ENCODE measurements around the gene SLC25A12.

The SLC25A12 gene

GRCh38 chr2:171793691-171794678 is 100.1 kb downstream of the SLC25A12 start:
- Histone ChIP-seq H3K79me2 (ENCODE audit: insufficient read depth, low read length) (no peaks in the 10 kb centered on the region), H3K27me3 (ENCODE audit: insufficient read depth, low read length) (no peaks in the 10 kb centered on the region), H3K4me3 (ENCODE audit: low read depth, low read length, poor library complexity, severe bottlenecking) (no peak overlapping the region), H3K4me2 (ENCODE audit: low read length) (no peak overlapping the region), H3K36me3 (ENCODE audit: insufficient read depth, low read length) (peaks cover 36% of the 10 kb centered on the region; the same call in 1 of the 2 replicates), H4K20me1 (ENCODE audit: insufficient read depth, low read length) (no peaks in the 10 kb centered on the region), H3F3A (ENCODE audit: insufficient read depth, low read length) (no peaks in the 10 kb centered on the region), H3K4me1 (ENCODE audit: insufficient read depth, low read length, severe bottlenecking) (no peaks in the 10 kb centered on the region), H3K9me3 (ENCODE audit: low read length) (no peaks in the 10 kb centered on the region), H3K27ac (ENCODE audit: low read depth, low read length, poor library complexity, severe bottlenecking) (no peak overlapping the region), H2AFZ (ENCODE audit: low read length) (no peak overlapping the region), H3K9ac (ENCODE audit: low read length) (no peak overlapping the region), H3K9me2 (ENCODE audit: low read depth, low read length) (no peaks in the 10 kb centered on the region)
- TF ChIP-seq CTCF (IDR thresholded peaks at IDR 0.05; ENCODE audit: low read length) (no peak), EZH2 (IDR thresholded peaks at IDR 0.05; ENCODE audit: borderline replicate concordance, low read length) (no peak)

- H3K4me1 ChIP-seq (ENCODE audit: insufficient read depth, low read length, severe bottlenecking), result no peaks in the 10 kb centered on the region
- H3K4me2 ChIP-seq (ENCODE audit: low read length), result no peak overlapping the region
- no peaks in the 10 kb centered on the region for H3K9me3 ChIP-seq (ENCODE audit: low read length)
- H2AFZ ChIP-seq (ENCODE audit: low read length), result no peak overlapping the region
- no peak overlapping the region for H3K27ac ChIP-seq (ENCODE audit: low read depth, low read length, poor library complexity, severe bottlenecking)
- H3K27me3 ChIP-seq (ENCODE audit: insufficient read depth, low read length), result no peaks in the 10 kb centered on the region
- peaks cover 41% of the 10 kb centered on the region; the same call in 1 of the 2 replicates for H3K36me3 ChIP-seq (ENCODE audit: insufficient read depth, low read length)
- H3K9me2 ChIP-seq (ENCODE audit: low read depth, low read length), result no peaks in the 10 kb centered on the region
- no peaks in the 10 kb centered on the region for H4K20me1 ChIP-seq (ENCODE audit: insufficient read depth, low read length)
- no peaks in the 10 kb centered on the region for H3K79me2 ChIP-seq (ENCODE audit: insufficient read depth, low read length)
- no peaks in the 10 kb centered on the region for H3F3A ChIP-seq (ENCODE audit: insufficient read depth, low read length)
- no peak overlapping the region for H3K9ac ChIP-seq (ENCODE audit: low read length)
- TF ChIP-seq CTCF (IDR thresholded peaks at IDR 0.05; ENCODE audit: low read length) (no peak), EZH2 (IDR thresholded peaks at IDR 0.05; ENCODE audit: borderline replicate concordance, low read length) (no peak)
- H3K4me3 ChIP-seq (ENCODE audit: low read depth, low read length, poor library complexity, severe bottlenecking), result no peak overlapping the region
Measured at GRCh38 chr2:171792886-171793580, 101.0 kb downstream of the SLC25A12 start.

GRCh38 chr2:171792157-171792556 is 101.9 kb downstream of the SLC25A12 start:
- Histone ChIP-seq H3K4me2 (ENCODE audit: low read length) (no peak overlapping the region), H3K27me3 (ENCODE audit: insufficient read depth, low read length) (no peaks in the 10 kb centered on the region), H3K9ac (ENCODE audit: low read length) (no peak overlapping the region), H3F3A (ENCODE audit: insufficient read depth, low read length) (no peaks in the 10 kb centered on the region), H4K20me1 (ENCODE audit: insufficient read depth, low read length) (no peaks in the 10 kb centered on the region), H3K9me2 (ENCODE audit: low read depth, low read length) (no peaks in the 10 kb centered on the region), H3K36me3 (ENCODE audit: insufficient read depth, low read length) (peaks cover 49% of the 10 kb centered on the region), H3K27ac (ENCODE audit: low read depth, low read length, poor library complexity, severe bottlenecking) (no peak overlapping the region), H2AFZ (ENCODE audit: low read length) (no peak overlapping the region), H3K4me3 (ENCODE audit: low read depth, low read length, poor library complexity, severe bottlenecking) (no peak overlapping the region), H3K4me1 (ENCODE audit: insufficient read depth, low read length, severe bottlenecking) (no peaks in the 10 kb centered on the region), H3K9me3 (ENCODE audit: low read length) (no peaks in the 10 kb centered on the region), H3K79me2 (ENCODE audit: insufficient read depth, low read length) (no peaks in the 10 kb centered on the region)
- TF ChIP-seq EZH2 (IDR thresholded peaks at IDR 0.05; ENCODE audit: borderline replicate concordance, low read length) (no peak), CTCF (IDR thresholded peaks at IDR 0.05; ENCODE audit: low read length) (no peak)

Data from OCI-LY1 (cell line).